Chondrocyte (in vitro differentiated cells): ENCODE measurements around the gene ISG20. TPM values are rescaled to one million over a fixed set of nuclear protein-coding genes. Genes with fewer than 3 reads are reported as not detected.

ENCODE experiments used
- DNase-seq: peaks from one replicate; pipeline ENCODE4 v3.0.0; 2021; ENCODE audit warnings: mixed read lengths, low spot score
- H3K27ac Mint-ChIP-seq: one replicate; pipeline ENCODE4 v1.8.0; 2021; ENCODE audit warnings: mild to moderate bottlenecking, moderate library complexity, mixed read lengths; ENCODE audit not compliant: unreplicated experiment
- H3K27me3 Mint-ChIP-seq: 2 replicates; pipeline ENCODE4 v1.8.0; 2021; ENCODE audit warnings: low read depth, mixed read lengths
- H3K36me3 Mint-ChIP-seq: 2 replicates; pipeline ENCODE4 v1.8.0; 2021; ENCODE audit warnings: low read depth, mixed read lengths
- H3K4me1 Mint-ChIP-seq: 2 replicates; pipeline ENCODE4 v1.8.0; 2021; ENCODE audit warnings: low read depth, mild to moderate bottlenecking, mixed read lengths
- H3K4me3 Mint-ChIP-seq: one replicate; pipeline ENCODE4 v1.8.0; 2021; ENCODE audit warnings: mild to moderate bottlenecking, moderate library complexity, mixed read lengths; ENCODE audit not compliant: unreplicated experiment
- H3K9me3 Mint-ChIP-seq: 2 replicates; pipeline ENCODE4 v1.8.0; 2021; ENCODE audit warnings: low read depth, mixed read lengths
- total RNA-seq: library from RNA; stranded (reverse); gene quantifications from 3 replicates; pipeline ENCODE4 v1.2.1, GENCODE V29; 2021
- TF ChIP-seq, protein P1 (sequence below): fragments of 200-600 bp; sonication (generic); IDR thresholded peaks from 2 replicates; pipeline ENCODE4 v1.5.0; 2021; ENCODE audit warnings: antibody characterized with exemption, mild to moderate bottlenecking, moderate library complexity

The ISG20 gene
- total RNA-seq, 1 donor from 2014 or later: 4.5 TPM

GRCh38 chr15:88627463-88627862, 11.4 kb upstream of the ISG20 start:
- TF ChIP-seq, protein P1, sequence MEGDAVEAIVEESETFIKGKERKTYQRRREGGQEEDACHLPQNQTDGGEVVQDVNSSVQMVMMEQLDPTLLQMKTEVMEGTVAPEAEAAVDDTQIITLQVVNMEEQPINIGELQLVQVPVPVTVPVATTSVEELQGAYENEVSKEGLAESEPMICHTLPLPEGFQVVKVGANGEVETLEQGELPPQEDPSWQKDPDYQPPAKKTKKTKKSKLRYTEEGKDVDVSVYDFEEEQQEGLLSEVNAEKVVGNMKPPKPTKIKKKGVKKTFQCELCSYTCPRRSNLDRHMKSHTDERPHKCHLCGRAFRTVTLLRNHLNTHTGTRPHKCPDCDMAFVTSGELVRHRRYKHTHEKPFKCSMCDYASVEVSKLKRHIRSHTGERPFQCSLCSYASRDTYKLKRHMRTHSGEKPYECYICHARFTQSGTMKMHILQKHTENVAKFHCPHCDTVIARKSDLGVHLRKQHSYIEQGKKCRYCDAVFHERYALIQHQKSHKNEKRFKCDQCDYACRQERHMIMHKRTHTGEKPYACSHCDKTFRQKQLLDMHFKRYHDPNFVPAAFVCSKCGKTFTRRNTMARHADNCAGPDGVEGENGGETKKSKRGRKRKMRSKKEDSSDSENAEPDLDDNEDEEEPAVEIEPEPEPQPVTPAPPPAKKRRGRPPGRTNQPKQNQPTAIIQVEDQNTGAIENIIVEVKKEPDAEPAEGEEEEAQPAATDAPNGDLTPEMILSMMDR: no peak
- Mint-ChIP-seq H3K27me3 (no peaks in the 10 kb centered on the region), H3K36me3 (peaks cover 23% of the 10 kb centered on the region), H3K27ac (no peak overlapping the region), H3K4me1 (peaks cover 53% of the 10 kb centered on the region), H3K4me3 (no peak overlapping the region), H3K9me3 (no peaks in the 10 kb centered on the region)
- DNase-seq: no peak

GRCh38 chr15:88628018-88628654, 10.7 kb upstream of the ISG20 start:
- TF ChIP-seq, protein P1: no peak
- Mint-ChIP-seq H3K27me3 (no peaks in the 10 kb centered on the region), H3K4me1 (peaks cover 46% of the 10 kb centered on the region), H3K36me3 (peaks cover 26% of the 10 kb centered on the region), H3K9me3 (no peaks in the 10 kb centered on the region), H3K27ac (no peak overlapping the region), H3K4me3 (no peak overlapping the region)
- no peak for DNase-seq

DNA sequence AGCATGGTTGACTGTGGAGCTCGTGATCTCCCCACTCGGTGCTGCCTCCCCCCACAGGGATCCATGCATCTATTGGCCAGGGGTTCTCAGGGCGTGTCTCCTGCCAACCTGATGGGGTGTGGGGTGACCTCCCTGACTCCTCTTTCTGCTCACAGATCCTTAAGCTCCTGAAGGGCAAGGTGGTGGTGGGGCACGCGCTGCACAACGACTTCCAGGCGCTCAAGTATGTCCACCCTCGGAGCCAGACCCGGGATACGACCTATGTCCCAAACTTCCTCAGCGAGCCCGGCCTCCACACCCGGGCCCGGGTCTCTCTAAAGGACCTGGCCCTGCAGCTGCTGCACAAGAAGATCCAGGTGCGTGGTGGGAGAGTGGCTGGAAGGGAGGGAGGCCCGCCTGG, 9.7 kb upstream of the ISG20 start:
- Mint-ChIP-seq H3K4me3 (no peak overlapping the region), H3K9me3 (no peaks in the 10 kb centered on the region), H3K27ac (no peak overlapping the region), H3K36me3 (peaks cover 30% of the 10 kb centered on the region), H3K27me3 (no peaks in the 10 kb centered on the region), H3K4me1 (peaks cover 37% of the 10 kb centered on the region)
- TF ChIP-seq, protein P1: no peak
- peak; percentile 66 for DNase-seq

GRCh38 chr15:88630141-88630721, 8.6 kb upstream of the ISG20 start:
- Mint-ChIP-seq H3K27ac (peak overlapping the region; percentile 70), H3K27me3 (no peaks in the 10 kb centered on the region), H3K9me3 (no peaks in the 10 kb centered on the region), H3K4me3 (no peak overlapping the region), H3K4me1 (peaks cover 25% of the 10 kb centered on the region), H3K36me3 (peaks cover 30% of the 10 kb centered on the region)
- TF ChIP-seq, protein P1: no peak
- peak; percentile 74 for DNase-seq

DNA sequence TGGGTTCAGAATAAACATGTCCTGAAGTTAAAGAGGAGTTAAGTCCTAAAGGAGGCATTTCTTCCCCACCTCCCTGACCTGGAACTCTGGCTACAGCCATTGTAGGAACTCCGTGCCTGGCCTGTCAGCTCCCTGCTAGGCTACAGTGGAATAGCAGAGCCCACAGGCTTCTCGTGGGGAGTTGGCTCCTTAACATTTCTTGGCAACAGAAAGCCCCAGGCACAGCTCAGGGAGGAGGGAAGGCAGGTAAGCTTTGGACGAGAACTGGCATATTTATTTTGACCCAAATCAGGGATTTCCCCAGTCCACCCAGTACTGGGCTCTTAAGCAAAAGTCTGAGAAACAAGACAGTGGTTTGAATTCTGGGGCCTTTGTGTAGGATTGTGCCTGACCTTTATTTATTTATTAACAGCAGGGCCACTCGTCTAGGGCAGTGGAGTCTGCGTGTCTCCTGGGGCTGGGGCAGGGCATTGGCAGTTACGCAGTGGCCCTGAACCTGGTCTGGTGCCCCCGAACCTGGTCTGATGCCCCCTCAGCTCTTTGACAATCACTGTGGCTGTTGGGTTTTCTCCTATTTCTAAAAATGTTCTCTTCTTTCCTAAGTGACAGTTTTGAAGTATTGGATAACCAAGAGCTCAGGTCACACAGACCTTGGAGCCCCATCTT, 7.9 kb upstream of the ISG20 start:
- no peaks in the 10 kb centered on the region for H3K27me3 Mint-ChIP-seq
- peaks cover 20% of the 10 kb centered on the region for H3K4me1 Mint-ChIP-seq
- H3K27ac Mint-ChIP-seq: no peak overlapping the region
- DNase-seq: peak; percentile 32
- H3K36me3 Mint-ChIP-seq: peaks cover 30% of the 10 kb centered on the region
- H3K9me3 Mint-ChIP-seq: no peaks in the 10 kb centered on the region
- H3K4me3 Mint-ChIP-seq: no peak overlapping the region
- TF ChIP-seq, protein P1: no peak
